Osteoblast (primary cell): ENCODE data around the gene TTC32. TPM values are rescaled to one million over a fixed set of nuclear protein-coding genes. Genes with fewer than 3 reads are reported as not detected.
A peak's percentile ranks its signal among the peaks of the same experiment; 100 is the strongest.

Source experiments
- DNase-seq: peaks from one replicate; pipeline ENCODE4 v3.0.0; 2011; ENCODE audit warnings: low spot score, mixed read lengths; ENCODE audit not compliant: insufficient read length; ENCODE audit errors: missing footprints
- H2AFZ ChIP-seq: 2 replicates; pipeline ENCODE4 v1.6.0; 2011; ENCODE audit warnings: mild to moderate bottlenecking, low read length
- H3K27ac ChIP-seq: 2 replicates; pipeline ENCODE4 v1.5.1; 2011; ENCODE audit warnings: mild to moderate bottlenecking, low read depth, low read length, moderate library complexity
- H3K27me3 ChIP-seq: 2 replicates; pipeline ENCODE4 v1.6.0; 2012; ENCODE audit warnings: mild to moderate bottlenecking, control low read depth, inconsistent platforms, low read length, moderate library complexity; ENCODE audit not compliant: insufficient read depth
- H3K36me3 ChIP-seq: 2 replicates; pipeline ENCODE4 v1.5.1; 2011; ENCODE audit warnings: mild to moderate bottlenecking, low read length, control low read depth, moderate library complexity; ENCODE audit not compliant: insufficient read depth
- H3K4me1 ChIP-seq: 2 replicates; pipeline ENCODE4 v1.5.1; 2011; ENCODE audit warnings: mild to moderate bottlenecking, low read length, control low read depth, moderate library complexity; ENCODE audit not compliant: insufficient read depth
- H3K4me2 ChIP-seq: 2 replicates; pipeline ENCODE4 v1.6.0; 2011; ENCODE audit warnings: mild to moderate bottlenecking, low read length; ENCODE audit not compliant: insufficient read depth
- H3K4me3 ChIP-seq: fragments of 200-600 bp; sonication (generic); 3 replicates; pipeline ENCODE4 v1.5.1; 2012; ENCODE audit warnings: mild to moderate bottlenecking, low read length, inconsistent platforms; ENCODE audit not compliant: insufficient read depth
- H3K79me2 ChIP-seq: 2 replicates; pipeline ENCODE4 v1.6.0; 2012; ENCODE audit warnings: mild to moderate bottlenecking, low read length, control low read depth, inconsistent platforms; ENCODE audit not compliant: insufficient read depth
- H3K9me3 ChIP-seq: 2 replicates; pipeline ENCODE4 v1.5.1; 2011; ENCODE audit warnings: low read depth, low read length, control low read depth
- H4K20me1 ChIP-seq: 2 replicates; pipeline ENCODE4 v1.6.0; 2012; ENCODE audit warnings: mild to moderate bottlenecking, low read length, control low read depth; ENCODE audit not compliant: insufficient read depth
- CTCF ChIP-seq: IDR thresholded peaks from 2 replicates; pipeline ENCODE4 v1.5.1; 2011; ENCODE audit warnings: mild to moderate bottlenecking, low read depth, low read length, moderate library complexity; ENCODE audit errors: extremely low read depth
- total RNA-seq: library from RNA; depleted of rRNA; stranded (reverse); fragments of >200 nt; gene quantifications from 2 replicates; pipeline ENCODE4 v1.2.3, GENCODE V29; 2012

TTC32 gene
- total RNA-seq, 1 donor: 14.8 TPM

- Histone ChIP-seq H3K4me1 (peaks cover 31% of the 10 kb centered on the region), H3K9me3 (no peaks in the 10 kb centered on the region), H3K36me3 (no peaks in the 10 kb centered on the region), H3K79me2 (peaks cover 41% of the 10 kb centered on the region), H3K4me3 (peak overlapping the region; percentile 85), H3K27ac (peak overlapping the region; percentile 91), H3K27me3 (no peaks in the 10 kb centered on the region), H4K20me1 (peaks cover 4% of the 10 kb centered on the region), H3K4me2 (peak overlapping the region; percentile 95), H2AFZ (peak overlapping the region; percentile 99)
- no peak for TF ChIP-seq CTCF
- DNase-seq: peak; percentile 82
These were observed 495 bp upstream of the TTC32 start for GRCh38 chr2:19902216-19902740.

GRCh38 chr2:19900931-19901441 lies 797 bp downstream of the TTC32 start:
- no peaks in the 10 kb centered on the region for H3K9me3 ChIP-seq
- H3K27me3 ChIP-seq: no peaks in the 10 kb centered on the region
- TF ChIP-seq CTCF: no peak
- peaks cover 31% of the 10 kb centered on the region for H3K4me1 ChIP-seq
- H3K36me3 ChIP-seq: no peaks in the 10 kb centered on the region
- H3K27ac ChIP-seq: peak overlapping the region; percentile 91
- H2AFZ ChIP-seq: peak overlapping the region; percentile 99
- no peak for DNase-seq
- H3K79me2 ChIP-seq: peaks cover 48% of the 10 kb centered on the region
- peaks cover 4% of the 10 kb centered on the region for H4K20me1 ChIP-seq
- peak overlapping the region; percentile 95 for H3K4me2 ChIP-seq
- H3K4me3 ChIP-seq: peak overlapping the region; percentile 85

- Histone ChIP-seq H3K4me1 (peaks cover 31% of the 10 kb centered on the region), H3K79me2 (peaks cover 52% of the 10 kb centered on the region)
- DNase-seq: no peak
These were observed 1.5 kb downstream of the TTC32 start for GRCh38 chr2:19899985-19900930.

More at GRCh38 chr2:19899985-19900930, 1.5 kb downstream of the TTC32 start:
- Histone ChIP-seq H3K9me3 (no peaks in the 10 kb centered on the region), H3K27ac (peak overlapping the region; percentile 91), H3K27me3 (no peaks in the 10 kb centered on the region), H2AFZ (peak overlapping the region; percentile 99), H3K4me2 (peak overlapping the region; percentile 95), H4K20me1 (peaks cover 4% of the 10 kb centered on the region), H3K4me3 (peak overlapping the region; percentile 85), H3K36me3 (no peaks in the 10 kb centered on the region)
- TF ChIP-seq CTCF: no peak
